ENCODE data around the gene NRDE2.

DNA sequence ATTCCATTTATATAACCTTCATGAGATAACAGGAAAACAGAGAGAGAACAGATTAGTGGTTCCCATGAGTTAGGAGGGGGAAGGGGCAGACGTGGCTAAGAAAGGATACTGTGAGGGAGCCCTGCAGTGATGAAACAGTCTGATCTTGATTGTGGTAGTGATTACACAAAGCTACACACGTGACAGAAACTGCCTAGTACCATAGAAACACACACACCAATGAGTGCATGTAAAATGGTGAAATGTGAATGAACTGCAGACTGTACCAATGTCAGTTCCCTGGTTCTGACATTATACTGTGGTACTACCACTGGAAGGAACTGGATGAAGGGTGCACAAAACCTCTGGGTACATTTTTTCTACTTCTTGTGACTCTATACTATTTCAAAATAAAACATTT lies 36.9 kb downstream of the NRDE2 start:
- no peak for TF ChIP-seq POLR2A (IDR thresholded peaks at IDR 0.05)
- TF ChIP-seq, protein P1, sequence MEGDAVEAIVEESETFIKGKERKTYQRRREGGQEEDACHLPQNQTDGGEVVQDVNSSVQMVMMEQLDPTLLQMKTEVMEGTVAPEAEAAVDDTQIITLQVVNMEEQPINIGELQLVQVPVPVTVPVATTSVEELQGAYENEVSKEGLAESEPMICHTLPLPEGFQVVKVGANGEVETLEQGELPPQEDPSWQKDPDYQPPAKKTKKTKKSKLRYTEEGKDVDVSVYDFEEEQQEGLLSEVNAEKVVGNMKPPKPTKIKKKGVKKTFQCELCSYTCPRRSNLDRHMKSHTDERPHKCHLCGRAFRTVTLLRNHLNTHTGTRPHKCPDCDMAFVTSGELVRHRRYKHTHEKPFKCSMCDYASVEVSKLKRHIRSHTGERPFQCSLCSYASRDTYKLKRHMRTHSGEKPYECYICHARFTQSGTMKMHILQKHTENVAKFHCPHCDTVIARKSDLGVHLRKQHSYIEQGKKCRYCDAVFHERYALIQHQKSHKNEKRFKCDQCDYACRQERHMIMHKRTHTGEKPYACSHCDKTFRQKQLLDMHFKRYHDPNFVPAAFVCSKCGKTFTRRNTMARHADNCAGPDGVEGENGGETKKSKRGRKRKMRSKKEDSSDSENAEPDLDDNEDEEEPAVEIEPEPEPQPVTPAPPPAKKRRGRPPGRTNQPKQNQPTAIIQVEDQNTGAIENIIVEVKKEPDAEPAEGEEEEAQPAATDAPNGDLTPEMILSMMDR (IDR thresholded peaks at IDR 0.05): no peak

All from transverse colon (tissue), 3 donors.